ENCODE results near the gene EYA2. TPM values are rescaled to one million over a fixed set of nuclear protein-coding genes. Genes with fewer than 3 reads are reported as not detected.

EYA2 gene
- total and polyA plus RNA-seq, 2 experiments from 2014 or later = 1.4 to 2.0 TPM

DNA sequence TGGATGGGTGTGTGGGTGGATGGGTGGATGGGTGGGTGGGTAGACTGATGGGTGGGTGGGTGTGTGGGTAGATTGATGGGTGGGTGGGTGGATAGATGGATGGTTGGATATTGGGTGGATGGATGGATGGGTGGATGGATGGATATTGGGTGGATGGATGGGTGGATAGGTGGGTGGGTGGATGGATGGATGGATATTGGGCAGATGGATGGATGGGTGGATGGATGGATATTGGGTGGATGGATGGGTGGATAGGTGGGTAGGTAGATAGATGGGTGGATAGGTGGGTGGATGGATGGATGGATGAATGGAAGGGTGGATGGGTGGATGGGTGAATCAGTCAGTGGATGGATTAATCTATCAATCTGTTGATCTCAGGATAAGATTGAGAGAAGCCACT lies 284.6 kb downstream of the EYA2 start:
- no peak overlapping the region for H3K4me2 ChIP-seq
- no peak overlapping the region for H3K4me3 ChIP-seq
- no peaks in the 10 kb centered on the region for H3K4me1 ChIP-seq (ENCODE audit: insufficient read depth)
- H2AFZ ChIP-seq = no peak overlapping the region
- no peaks in the 10 kb centered on the region for H3K79me2 ChIP-seq
- no peaks in the 10 kb centered on the region for H3K27me3 ChIP-seq
- no peaks in the 10 kb centered on the region for H4K20me1 ChIP-seq (ENCODE audit: insufficient read depth, poor library complexity, severe bottlenecking)
- H3K9me2 ChIP-seq (replicated peaks; ENCODE audit: insufficient read depth) = no peaks in the 10 kb centered on the region
- H3K27ac ChIP-seq = no peak overlapping the region
- no peaks in the 10 kb centered on the region for H3K9me3 ChIP-seq (ENCODE audit: low read depth)
- no peaks in the 10 kb centered on the region for H3K36me3 ChIP-seq (replicated peaks; ENCODE audit: insufficient read depth, low read depth)
- no peak for TF ChIP-seq EZH2phosphoT487 (IDR thresholded peaks at IDR 0.05; ENCODE audit: low read depth, severe bottlenecking, unreplicated experiment)
- TF ChIP-seq CTCF (IDR thresholded peaks at IDR 0.05; ENCODE audit: poor library complexity) = no peak
- no peak for TF ChIP-seq EZH2 (IDR thresholded peaks at IDR 0.05; ENCODE audit: borderline replicate concordance)
- DNase-seq (ENCODE audit: low spot score) = no peak

DNA sequence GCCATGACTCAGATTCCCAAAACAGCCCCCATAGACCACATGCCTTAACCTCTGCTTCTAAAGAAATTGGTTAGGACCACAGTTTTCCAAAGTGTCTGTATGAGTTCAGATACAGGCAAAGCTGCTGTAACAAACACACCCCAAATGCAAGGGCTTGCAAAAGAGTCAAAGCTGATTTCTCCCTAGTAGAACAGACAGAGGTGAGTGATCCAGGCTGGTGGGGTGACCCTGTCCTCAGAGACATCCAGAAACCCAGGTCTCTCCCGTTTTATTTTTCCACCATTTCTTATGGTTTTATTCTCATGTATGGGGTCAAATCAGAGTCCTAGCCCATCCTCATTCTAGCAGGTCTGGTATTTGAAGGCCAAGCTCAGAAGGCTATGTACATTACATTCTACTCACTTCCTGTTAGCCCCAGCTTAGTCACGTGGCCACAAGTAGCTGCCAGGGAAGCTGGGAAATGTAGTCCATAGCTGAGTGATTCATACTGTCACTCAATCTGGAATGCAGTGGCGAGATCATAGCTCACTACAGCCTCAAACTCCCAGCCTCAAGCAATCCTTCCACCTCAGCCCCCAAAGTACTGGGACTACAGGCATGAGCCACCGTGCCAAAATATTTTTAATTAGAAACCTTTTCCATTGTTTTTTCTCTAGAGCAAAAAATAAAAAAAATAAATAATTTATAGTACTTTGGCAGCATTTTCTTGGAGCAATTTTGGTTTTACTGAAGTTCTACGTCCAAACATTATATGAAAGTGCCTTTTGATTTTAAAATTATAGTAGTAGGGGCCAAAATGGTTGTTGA lies 286.6 kb downstream of the EYA2 start:
- Histone ChIP-seq H3K4me3 (no peak overlapping the region), H3K4me2 (no peak overlapping the region), H3K27me3 (no peaks in the 10 kb centered on the region), H2AFZ (no peak overlapping the region), H3K27ac (no peak overlapping the region), H3K9me2 (replicated peaks; ENCODE audit: insufficient read depth) (no peaks in the 10 kb centered on the region), H3K9me3 (ENCODE audit: low read depth) (no peaks in the 10 kb centered on the region), H3K36me3 (replicated peaks; ENCODE audit: insufficient read depth, low read depth) (no peaks in the 10 kb centered on the region), H4K20me1 (ENCODE audit: insufficient read depth, poor library complexity, severe bottlenecking) (no peaks in the 10 kb centered on the region), H3K4me1 (ENCODE audit: insufficient read depth) (no peaks in the 10 kb centered on the region), H3K79me2 (no peaks in the 10 kb centered on the region)
- TF ChIP-seq EZH2phosphoT487 (IDR thresholded peaks at IDR 0.05; ENCODE audit: low read depth, severe bottlenecking, unreplicated experiment) (no peak), EZH2 (IDR thresholded peaks at IDR 0.05; ENCODE audit: borderline replicate concordance) (no peak), CTCF (IDR thresholded peaks at IDR 0.05; ENCODE audit: poor library complexity) (no peak)
- DNase-seq (ENCODE audit: low spot score) = peak; percentile 60
- WGBS (ENCODE audit: low lambda C conversion rate, missing lambda C conversion rate) = 70% methylated on average over 5 of the region's 5 CpGs

DNA sequence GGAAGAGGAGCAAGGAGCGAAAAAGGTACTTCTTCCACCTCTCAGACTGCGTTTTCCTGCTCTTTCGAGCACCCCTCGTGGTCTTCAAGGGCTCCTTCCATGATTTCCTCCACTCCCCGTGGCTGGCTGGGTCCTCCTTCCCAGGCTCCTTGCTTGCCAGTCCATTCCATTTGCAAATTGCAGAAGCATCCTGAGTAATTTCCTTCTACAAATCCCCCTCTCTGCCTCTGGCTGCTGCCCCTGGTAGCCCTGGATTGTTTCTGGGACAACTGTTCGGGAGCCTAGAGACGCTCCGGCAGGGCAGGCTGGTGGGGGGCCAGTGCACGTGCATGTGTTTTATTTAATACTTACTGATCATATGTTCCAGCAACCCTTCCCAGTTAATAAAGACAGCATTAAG lies 288.7 kb downstream of the EYA2 start:
- TF ChIP-seq EZH2 (IDR thresholded peaks at IDR 0.05; ENCODE audit: borderline replicate concordance) = no peak
- no peak for TF ChIP-seq EZH2phosphoT487 (IDR thresholded peaks at IDR 0.05; ENCODE audit: low read depth, severe bottlenecking, unreplicated experiment)
- no peak for TF ChIP-seq CTCF (IDR thresholded peaks at IDR 0.05; ENCODE audit: poor library complexity)

More for the DNA sequence above, 288.7 kb downstream of the EYA2 start:
- no peak overlapping the region for H2AFZ ChIP-seq
- H4K20me1 ChIP-seq (ENCODE audit: insufficient read depth, poor library complexity, severe bottlenecking) = no peaks in the 10 kb centered on the region
- H3K9me2 ChIP-seq (replicated peaks; ENCODE audit: insufficient read depth) = no peaks in the 10 kb centered on the region
- H3K36me3 ChIP-seq (replicated peaks; ENCODE audit: insufficient read depth, low read depth) = no peaks in the 10 kb centered on the region
- H3K4me2 ChIP-seq = no peak overlapping the region
- H3K27me3 ChIP-seq = no peaks in the 10 kb centered on the region
- no peaks in the 10 kb centered on the region for H3K4me1 ChIP-seq (ENCODE audit: insufficient read depth)
- no peak for DNase-seq (ENCODE audit: low spot score)
- no peak overlapping the region for H3K27ac ChIP-seq
- no peak overlapping the region for H3K4me3 ChIP-seq
- H3K79me2 ChIP-seq = no peaks in the 10 kb centered on the region
- H3K9me3 ChIP-seq (ENCODE audit: low read depth) = no peaks in the 10 kb centered on the region
- 79% methylated on average over 9 of the region's 9 CpGs for WGBS (ENCODE audit: low lambda C conversion rate, missing lambda C conversion rate)

All from hepatocyte (in vitro differentiated cells).